ENCODE data around the gene FAP.

DNA sequence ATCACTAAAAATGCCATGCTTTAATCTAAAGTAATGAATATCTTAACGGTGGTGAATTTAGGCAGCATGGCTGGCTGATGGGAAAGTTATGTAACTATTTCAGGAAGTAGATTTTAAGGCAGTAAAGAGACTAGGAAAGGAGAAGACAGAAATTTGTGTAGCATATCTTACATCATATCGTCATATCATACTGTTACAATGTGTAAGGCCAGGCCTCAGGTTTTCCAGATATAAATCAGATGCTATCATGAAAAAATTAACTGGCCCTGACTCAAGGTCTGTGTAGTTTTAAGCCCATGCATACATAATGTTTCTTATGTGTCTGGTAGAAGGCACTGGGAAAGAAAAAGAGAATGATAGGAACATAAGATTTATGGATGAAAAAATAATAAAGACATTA, 8.9 kb upstream of the FAP start:
- TF ChIP-seq EZH2 (IDR thresholded peaks at IDR 0.05; ENCODE audit: borderline replicate concordance), result no peak
- TF ChIP-seq, protein P1, sequence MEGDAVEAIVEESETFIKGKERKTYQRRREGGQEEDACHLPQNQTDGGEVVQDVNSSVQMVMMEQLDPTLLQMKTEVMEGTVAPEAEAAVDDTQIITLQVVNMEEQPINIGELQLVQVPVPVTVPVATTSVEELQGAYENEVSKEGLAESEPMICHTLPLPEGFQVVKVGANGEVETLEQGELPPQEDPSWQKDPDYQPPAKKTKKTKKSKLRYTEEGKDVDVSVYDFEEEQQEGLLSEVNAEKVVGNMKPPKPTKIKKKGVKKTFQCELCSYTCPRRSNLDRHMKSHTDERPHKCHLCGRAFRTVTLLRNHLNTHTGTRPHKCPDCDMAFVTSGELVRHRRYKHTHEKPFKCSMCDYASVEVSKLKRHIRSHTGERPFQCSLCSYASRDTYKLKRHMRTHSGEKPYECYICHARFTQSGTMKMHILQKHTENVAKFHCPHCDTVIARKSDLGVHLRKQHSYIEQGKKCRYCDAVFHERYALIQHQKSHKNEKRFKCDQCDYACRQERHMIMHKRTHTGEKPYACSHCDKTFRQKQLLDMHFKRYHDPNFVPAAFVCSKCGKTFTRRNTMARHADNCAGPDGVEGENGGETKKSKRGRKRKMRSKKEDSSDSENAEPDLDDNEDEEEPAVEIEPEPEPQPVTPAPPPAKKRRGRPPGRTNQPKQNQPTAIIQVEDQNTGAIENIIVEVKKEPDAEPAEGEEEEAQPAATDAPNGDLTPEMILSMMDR (IDR thresholded peaks at IDR 0.05; ENCODE audit: poor library complexity), result no peak
- no peak for TF ChIP-seq EZH2phosphoT487 (IDR thresholded peaks at IDR 0.05; ENCODE audit: low read depth, severe bottlenecking, unreplicated experiment)

Measured in hepatocyte (in vitro differentiated cells).